Panc1 (cell line): ENCODE results near the gene CFAP69. TPM values are rescaled to one million over a fixed set of nuclear protein-coding genes. Genes with fewer than 3 reads are reported as not detected.

Experiments used
- ATAC-seq: fragments of 200-7000 bp; cut with Tn5 transposase; 2 replicates; pipeline ENCODE4 v1.9.1; 2020; ENCODE audit warnings: mild to moderate bottlenecking, moderate library complexity
- BruUV-seq: library from RNA; stranded (reverse); fragments of 400-500 nt; replicated peaks from 2 replicates; lab custom pipeline; 2021; lab: Mats Ljungman, UMichigan
- CTCF ChIA-PET: fragments of 300-600 bp; sonication (Branson Sonifier 250); formaldehyde crosslinking; loops from one replicate; lab custom pipeline; 2022; ENCODE audit warnings: antibody characterized with exemption; lab: Charles Lee
- POLR2A ChIA-PET: fragments of 300-600 bp; sonication (Branson Sonifier 250); formaldehyde crosslinking; loops from one replicate; lab custom pipeline; 2022; ENCODE audit warnings: antibody characterized with exemption; lab: Charles Lee
- DNase-seq: peaks from one replicate; pipeline ENCODE4 v3.0.0-alpha.2; 2010; ENCODE audit warnings: low read depth, low spot score
- H3K27ac ChIP-seq: 2 replicates; pipeline ENCODE4 v1.5.1; 2011; ENCODE audit warnings: mild to moderate bottlenecking, low read length, inconsistent platforms
- H3K27me3 ChIP-seq: fragments of 200-500 bp; sonication (Bioruptor generic); 2 replicates; pipeline ENCODE4 v1.6.0; 2014; ENCODE audit warnings: low read length, inconsistent platforms; ENCODE audit not compliant: control insufficient read depth, insufficient read depth
- H3K36me3 ChIP-seq: fragments of 200-500 bp; sonication (Bioruptor generic); 2 replicates; pipeline ENCODE4 v1.5.1; 2014; ENCODE audit warnings: inconsistent platforms, mild to moderate bottlenecking, low read length, moderate library complexity; ENCODE audit not compliant: control insufficient read depth, insufficient read depth
- H3K4me1 ChIP-seq: 2 replicates; pipeline ENCODE4 v1.5.1; 2011; ENCODE audit warnings: inconsistent platforms, mild to moderate bottlenecking, low read length, moderate library complexity; ENCODE audit not compliant: control insufficient read depth, insufficient read depth
- H3K4me3 ChIP-seq, 2 experiments: 2 replicates each; pipeline ENCODE4 v1.5.1; 2011 to 2012; ENCODE audit warnings: low read depth in 2 of 2, low read length in 2 of 2, mild to moderate bottlenecking in 2 of 2, inconsistent platforms in 1 of 2, moderate library complexity in 1 of 2
- H3K9me3 ChIP-seq: fragments of 200-500 bp; sonication (Bioruptor generic); 2 replicates; pipeline ENCODE4 v1.5.1; 2014; ENCODE audit warnings: low read depth, mild to moderate bottlenecking, inconsistent platforms, low read length, moderate library complexity; ENCODE audit not compliant: control insufficient read depth, insufficient read depth
- CTCF ChIP-seq: fragments of 450-650 bp; IDR thresholded peaks from 2 replicates; pipeline ENCODE4 v1.5.1; 2017; ENCODE audit warnings: mild to moderate bottlenecking
- POLR2AphosphoS5 ChIP-seq: IDR thresholded peaks from 2 replicates; pipeline ENCODE4 v1.6.1; 2012; ENCODE audit warnings: mild to moderate bottlenecking, low read depth, low read length, moderate library complexity
- REST ChIP-seq, 2 experiments: IDR thresholded peaks; 2 replicates each; pipeline ENCODE4 v1.6.1; 2011 to 2012; ENCODE audit warnings: low read depth in 2 of 2, control low read depth in 1 of 2, low read length in 1 of 2, mild to moderate bottlenecking in 1 of 2, moderate library complexity in 1 of 2; ENCODE audit not compliant: insufficient read depth in 1 of 2
- SIN3A ChIP-seq: IDR thresholded peaks from 2 replicates; pipeline ENCODE4 v1.6.1; 2012; ENCODE audit warnings: low read depth, mild to moderate bottlenecking, low read length, moderate library complexity, borderline replicate concordance; ENCODE audit not compliant: insufficient read depth
- TCF7L2 ChIP-seq: IDR thresholded peaks from 2 replicates; pipeline ENCODE4 v1.6.1; 2011; ENCODE audit warnings: mild to moderate bottlenecking, low read depth, low read length, inconsistent platforms
- in situ Hi-C: cut with HindIII; loops from 2 replicates; pipeline ENCODE4 v1.10.0; 2016; ENCODE audit warnings: low sequenced_read_pairs, low pct_unique_long_range_greater_than_20kb
- intact Hi-C: fragments of 100-400 bp; cut with micrococcal nuclease; formaldehyde crosslinking; loops from one replicate; pipeline ENCODE4 v1.10.0; 2022; ENCODE audit not compliant: unreplicated experiment
- total RNA-seq: library from RNA; stranded (reverse); gene quantifications from one replicate; pipeline ENCODE4 v1.2.1, GENCODE V29; 2021; ENCODE audit not compliant: unreplicated experiment

CFAP69 gene
- total RNA-seq, 1 experiment from 2014 or later, result 0.51 TPM

DNA sequence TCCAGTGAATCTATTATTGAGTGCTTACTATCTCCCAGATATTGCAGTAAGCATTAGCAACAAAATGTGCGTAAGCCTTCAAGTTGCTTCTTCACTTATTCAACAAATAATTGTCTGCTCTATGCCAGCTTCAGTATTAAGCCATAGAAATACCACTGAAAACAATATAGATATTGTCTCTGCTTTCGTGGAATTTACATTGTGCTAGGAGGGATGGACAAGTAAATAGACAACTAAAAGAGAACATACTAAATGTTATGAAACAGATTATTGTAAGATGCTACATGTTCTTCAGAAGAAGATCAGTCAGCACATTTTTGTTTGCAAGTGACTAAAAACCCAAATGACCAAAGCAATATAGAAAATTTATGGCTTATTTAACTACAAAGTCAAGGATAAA lies 27.3 kb downstream of the CFAP69 start:
- Histone ChIP-seq H3K4me1 (no peaks in the 10 kb centered on the region), H3K27me3 (no peaks in the 10 kb centered on the region), H3K4me3 (no peak overlapping the region), H3K36me3 (no peaks in the 10 kb centered on the region), H3K27ac (no peak overlapping the region), H3K9me3 (no peaks in the 10 kb centered on the region)
- in situ Hi-C loops (no loop called here), intact Hi-C loops (no loop called here)
- ATAC-seq (no peak), DNase-seq (no peak)
- BruUV-seq, result no TSS peak
- no peak for TF ChIP-seq SIN3A
- TF ChIP-seq POLR2AphosphoS5, result no peak
- no peak for TF ChIP-seq CTCF
- no peak for TF ChIP-seq REST (IDR thresholded peaks at IDR 0.05; ENCODE audit: insufficient read depth in 1 of 2, low read depth in 2 of 2, low read length in 1 of 2)
- no peak for TF ChIP-seq TCF7L2
- CTCF ChIA-PET, result no interaction called here
- POLR2A ChIA-PET, result no interaction called here

DNA sequence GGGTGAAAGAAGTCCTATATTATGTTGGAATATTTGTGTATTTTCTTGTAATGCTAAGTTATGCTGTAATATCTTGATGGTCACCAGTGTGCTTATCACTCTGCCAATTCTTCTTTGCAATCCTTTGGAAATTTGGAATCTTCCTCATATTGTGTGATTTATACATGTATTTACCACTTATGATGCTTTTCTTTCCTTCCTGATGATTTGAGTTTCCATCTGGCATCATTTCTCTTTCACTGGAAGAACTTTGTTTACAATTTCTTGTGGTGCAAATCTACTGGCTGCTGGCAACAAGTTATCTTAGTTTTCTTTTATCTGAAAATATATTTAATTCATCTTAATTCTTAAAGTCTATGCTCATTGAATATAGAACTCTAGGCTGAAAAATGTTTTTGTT lies 29.2 kb downstream of the CFAP69 start:
- ChIA-PET POLR2A (no interaction called here), CTCF (no interaction called here)
- in situ Hi-C loops, result no loop called here
- no peak for DNase-seq
- H3K27me3 ChIP-seq, result no peaks in the 10 kb centered on the region
- H3K27ac ChIP-seq, result no peak overlapping the region
- H3K36me3 ChIP-seq, result no peaks in the 10 kb centered on the region
- no peak for ATAC-seq
- H3K9me3 ChIP-seq, result no peaks in the 10 kb centered on the region
- H3K4me3 ChIP-seq, result no peak overlapping the region
- no peaks in the 10 kb centered on the region for H3K4me1 ChIP-seq
- intact Hi-C loops, result no loop called here
- TF ChIP-seq TCF7L2, result no peak
- TF ChIP-seq SIN3A, result no peak
- no peak for TF ChIP-seq CTCF
- TF ChIP-seq POLR2AphosphoS5, result no peak
- TF ChIP-seq REST (IDR thresholded peaks at IDR 0.05; ENCODE audit: insufficient read depth in 1 of 2, low read depth in 2 of 2, low read length in 1 of 2), result no peak
- BruUV-seq, result no TSS peak
